GM12878 (cell line): Measurements from ENCODE around the gene FAM118B. TPM values are rescaled to one million over a fixed set of nuclear protein-coding genes. Genes with fewer than 3 reads are reported as not detected.
A peak's percentile ranks its signal among the peaks of the same experiment; 100 is the strongest.

Source experiments
- ATAC-seq: fragments of 200-7000 bp; cut with Tn5 transposase; 3 replicates; pipeline ENCODE4 v1.9.1; 2020; ENCODE audit warnings: mild to moderate bottlenecking, moderate library complexity
- BruUV-seq: library from RNA; stranded (reverse); fragments of 400-500 nt; replicated peaks from 2 replicates; lab custom pipeline; 2021; lab: Mats Ljungman, UMichigan
- CTCF ChIA-PET: fragments of 300-600 bp; sonication (Branson Sonifier 250); formaldehyde crosslinking; extraction: SDS; loops from one replicate; lab custom pipeline; 2021; ENCODE audit warnings: inconsistent platforms; lab: Yijun Ruan, JAX
- POLR2A ChIA-PET: fragments of 350-600 bp; formaldehyde crosslinking; extraction: SDS; loops from one replicate; lab custom pipeline; 2021; ENCODE audit warnings: inconsistent platforms; lab: Charles Lee
- RAD21 ChIA-PET: fragments of 300-600 bp; sonication (Branson Sonifier 250); formaldehyde crosslinking; loops from one replicate; lab custom pipeline; 2023; ENCODE audit warnings: antibody characterized with exemption; ENCODE audit not compliant: unreplicated experiment; lab: Charles Lee
- SMC1A ChIA-PET: fragments of 300-600 bp; sonication (Branson Sonifier 250); formaldehyde crosslinking; loops from one replicate; lab custom pipeline; 2023; ENCODE audit not compliant: unreplicated experiment, uncharacterized antibody; lab: Charles Lee
- DNase-seq: peaks from one replicate; pipeline ENCODE4 v3.0.0-alpha.2; 2011; ENCODE audit warnings: low read depth, low spot score
- FAIRE-seq: peaks from 3 replicates; lab custom pipeline; 2011; peaks lifted over from hg19 to GRCh38; lab: Jason Lieb, UNC
- H2AFZ ChIP-seq: 2 replicates; pipeline ENCODE4 v1.6.0; 2011; ENCODE audit warnings: low read depth, low read length, control low read depth; ENCODE audit not compliant: control insufficient read depth
- H3K27ac ChIP-seq: 2 replicates; pipeline ENCODE4 v1.5.1; 2011; ENCODE audit warnings: control low read depth; ENCODE audit not compliant: control insufficient read depth, insufficient read depth
- H3K27me3 ChIP-seq, 2 experiments: replicated peaks in 1 of 2; 2 replicates each; pipeline versions ENCODE4 v1.6.0 to v1.6.1; 2011; ENCODE audit warnings: low read length in 1 of 2; ENCODE audit not compliant: control insufficient read depth in 2 of 2, insufficient read depth in 2 of 2
- H3K36me3 ChIP-seq, 2 experiments: 2 replicates each; pipeline ENCODE4 v1.5.1; 2011; ENCODE audit warnings: low read length in 1 of 2; ENCODE audit not compliant: control insufficient read depth in 2 of 2, insufficient read depth in 2 of 2
- H3K4me1 ChIP-seq: 2 replicates; pipeline ENCODE4 v1.6.1; 2011; ENCODE audit warnings: mild to moderate bottlenecking, low read length, moderate library complexity, mixed read lengths; ENCODE audit not compliant: control insufficient read depth, insufficient read depth
- H3K4me2 ChIP-seq: 2 replicates; pipeline ENCODE4 v1.6.0; 2011; ENCODE audit warnings: control low read depth; ENCODE audit not compliant: control insufficient read depth, insufficient read depth
- H3K4me3 ChIP-seq: fragments of 200-600 bp; sonication (generic); 2 replicates; pipeline ENCODE4 v1.5.1; 2016
- H3K79me2 ChIP-seq: 2 replicates; pipeline ENCODE4 v1.6.0; 2011; ENCODE audit warnings: low read length; ENCODE audit not compliant: control insufficient read depth, insufficient read depth
- H3K9ac ChIP-seq: 2 replicates; pipeline ENCODE4 v1.8.0; 2011; ENCODE audit warnings: low read length, control low read depth, mixed read lengths; ENCODE audit not compliant: control insufficient read depth, insufficient read depth
- H3K9me3 ChIP-seq: replicated peaks from 3 replicates; pipeline ENCODE4 v1.5.1; 2011; ENCODE audit warnings: mild to moderate bottlenecking, low read length; ENCODE audit not compliant: control insufficient read depth, insufficient read depth
- H4K20me1 ChIP-seq: 2 replicates; pipeline ENCODE4 v1.6.0; 2011; ENCODE audit not compliant: control insufficient read depth, insufficient read depth
- BCL11A ChIP-seq: IDR thresholded peaks from 2 replicates; pipeline ENCODE4 v1.6.1; 2011; ENCODE audit warnings: low read depth, low read length
- CEBPB ChIP-seq, 2 experiments: fragments of 150-350 bp in 1 of 2; IDR thresholded peaks; 2 replicates each; pipeline ENCODE4 v1.6.1; 2012 to 2014; ENCODE audit warnings: low read depth in 2 of 2, low read length in 2 of 2, borderline replicate concordance in 1 of 2, inconsistent platforms in 1 of 2
- DPF2 ChIP-seq: fragments of 450-650 bp; IDR thresholded peaks from 2 replicates; pipeline ENCODE4 v1.6.1; 2017; ENCODE audit warnings: mild to moderate bottlenecking
- ESRRA ChIP-seq: IDR thresholded peaks from 2 replicates; pipeline ENCODE4 v1.6.1; 2012; ENCODE audit warnings: mild to moderate bottlenecking, low read length, improper control_type of control experiment
- GATAD2B ChIP-seq: fragments of 450-650 bp; conservative IDR thresholded peaks from 2 replicates; pipeline ENCODE4 v1.6.1; 2017; ENCODE audit warnings: low read depth, mild to moderate bottlenecking, moderate library complexity
- PBX3 ChIP-seq: IDR thresholded peaks from 2 replicates; pipeline ENCODE4 v1.6.1; 2011; ENCODE audit warnings: mild to moderate bottlenecking, low read depth, low read length, moderate library complexity; ENCODE audit not compliant: insufficient replicate concordance
- RELA ChIP-seq: fragments of 450-650 bp; IDR thresholded peaks from 2 replicates; pipeline ENCODE4 v1.8.0; 2014; ENCODE audit warnings: borderline replicate concordance; ENCODE audit not compliant: partially characterized antibody
- RUNX3 ChIP-seq: IDR thresholded peaks from 2 replicates; pipeline ENCODE4 v1.6.1; 2012; ENCODE audit warnings: low read length, inconsistent platforms
- SMARCA5 ChIP-seq: fragments of 450-650 bp; IDR thresholded peaks from 2 replicates; pipeline ENCODE4 v1.6.1; 2017; ENCODE audit warnings: mild to moderate bottlenecking
- TCF7 ChIP-seq: IDR thresholded peaks from 2 replicates; pipeline ENCODE4 v1.6.1; 2014; ENCODE audit warnings: antibody characterized with exemption, borderline replicate concordance
- USF2 ChIP-seq: IDR thresholded peaks from 2 replicates; pipeline ENCODE4 v1.6.1; 2011; ENCODE audit warnings: low read depth, low read length, improper control_type of control experiment, borderline replicate concordance
- ZZZ3 ChIP-seq: IDR thresholded peaks from 2 replicates; pipeline ENCODE4 v1.6.1; 2011; ENCODE audit warnings: low read depth; ENCODE audit not compliant: control insufficient read depth, insufficient read length
- WGBS: methylation state at CpG from one replicate; pipeline ENCODE4 v1.1.6; 2016; ENCODE audit warnings: low lambda C conversion rate; ENCODE audit not compliant: insufficient replicate concordance, insufficient coverage; ENCODE audit errors: missing lambda C conversion rate; 5-methylcytosine and 5-hydroxymethylcytosine counted together
- in situ Hi-C: fragments of 300-500 bp; cut with MboI; formaldehyde crosslinking; loops from 9 replicates; pipeline ENCODE4 v1.14.3; 2018; ENCODE audit warnings: mixed read lengths
- intact Hi-C: fragments of 100-400 bp; cut with micrococcal nuclease; formaldehyde crosslinking; loops from one replicate; pipeline ENCODE4 v1.14.2; 2022; ENCODE audit not compliant: unreplicated experiment
- polyA plus RNA-seq, 11 experiments: library from polyadenylated mRNA; depleted of rRNA in 4 of 11; unstranded in 6 of 11; stranded (reverse) in 5 of 11; fragments of >200 nt; fragmentation: Nextera tagmentation in 4 of 11; fragmentation: Illumina TruSeq in 1 of 11; extraction: Ambion mirVana in 4 of 11; extraction: Trizol in 1 of 11; gene quantifications; 1 replicate in 1 of 11; 2 replicates in 10 of 11; pipeline versions ENCODE4 v1.2.1 to v1.2.3, GENCODE V29; 2011 to 2016; ENCODE audit warnings: inconsistent platforms in 2 of 11, missing spikeins in 2 of 11, low read depth in 1 of 11
- total RNA-seq, 4 experiments: library from RNA; depleted of rRNA in 3 of 4; stranded (reverse); fragments of >200 nt in 3 of 4; fragmentation: Illumina TruSeq in 1 of 4; extraction: Trizol in 1 of 4; gene quantifications; 2 replicates each; pipeline versions ENCODE4 v1.2.1 to v1.2.3, GENCODE V29; 2013 to 2021

The FAM118B gene
- total and polyA plus RNA-seq, 10 of the 15 experiments (the other 5 are each of a cell fraction or from before 2014, with no cell fraction given), result 12.8 to 29.7 (median 16.5) TPM

- no peaks in the 10 kb centered on the region for H4K20me1 ChIP-seq
- peak overlapping the region; percentile 99 for H3K4me3 ChIP-seq
- peak overlapping the region; percentile 78 for H3K9ac ChIP-seq
- ChIA-PET RAD21 (interaction anchor here (0.6 to 1.5 kb wide), 3 partner anchors 19 to 92 kb away, joined by 3 to 4 read pairs (median 3); partner anchors contain the start of gene DCPS), SMC1A (interaction anchor here (0.5 to 2.2 kb wide), 8 partner anchors 9 to 324 kb away, joined by 3 to 10 read pairs (median 3); partner anchors contain the start of genes FOXRED1, HYLS1 and SRPRA), POLR2A (interaction anchor here (1.5 kb wide), 1 partner anchor 87 kb away, joined by 3 read pairs; no protein-coding TSS in a partner anchor), CTCF (interaction anchor here (1.0 to 1.5 kb wide), 2 partner anchors 18 to 270 kb away, joined by 3 to 6 read pairs; no protein-coding TSS in a partner anchor)
- peaks cover 3% of the 10 kb centered on the region for H3K4me1 ChIP-seq
- peaks cover 2 to 3% of the 10 kb centered on the region in 2 experiments; a peak in 2 of 4 replicates for H3K36me3 ChIP-seq
- WGBS, result 3% methylated on average over 15 of the region's 15 CpGs
- H2AFZ ChIP-seq, result peak overlapping the region; percentile 76
- DNase-seq, result no peak
- peaks cover 16% of the 10 kb centered on the region for H3K79me2 ChIP-seq
- ATAC-seq, result no peak
- no peaks in the 10 kb centered on the region for H3K27me3 ChIP-seq
- intact Hi-C loops (loop anchor here (5.0 kb wide), 1 partner anchor 55 kb away; the partner anchor contains the start of genes FOXRED1 and SRPRA), in situ Hi-C loops (no loop called here)
- peak overlapping the region; percentile 75 for H3K4me2 ChIP-seq
- TF ChIP-seq ZZZ3 (no peak), PBX3 (no peak), DPF2 (no peak), SMARCA5 (no peak), GATAD2B (no peak), USF2 (no peak), RELA (no peak), BCL11A (no peak), RUNX3 (no peak), ESRRA (no peak), TCF7 (no peak), CEBPB (IDR thresholded peaks at IDR 0.05; ENCODE audit: borderline replicate concordance in 1 of 2, low read depth in 2 of 2, low read length in 2 of 2) (no peak)
- H3K9me3 ChIP-seq, result no peaks in the 10 kb centered on the region
- peak overlapping the region; percentile 24; the same call in 1 of the 2 replicates for H3K27ac ChIP-seq
- TSS peak; percentile 83 for BruUV-seq
- no peak for FAIRE-seq
Measured at GRCh38 chr11:126212089-126212660, 593 bp downstream of the FAM118B start.
